PFSK-1 (cell line): ENCODE measurements around the gene NOTUM.

Source experiments
- FOXP2 ChIP-seq: optimal IDR thresholded peaks from 2 replicates; pipeline ENCODE3; 2011; ENCODE audit warnings: borderline replicate concordance, control low read depth, inconsistent platforms; ENCODE audit not compliant: insufficient read depth; ENCODE audit errors: extremely low read length, extremely low read depth
- POLR2AphosphoS5 ChIP-seq: IDR thresholded peaks from 2 replicates; pipeline ENCODE4 v1.6.1; 2012; ENCODE audit warnings: low read depth, mild to moderate bottlenecking, control low read depth, low read length, moderate library complexity
- SIN3A ChIP-seq: IDR thresholded peaks from 2 replicates; pipeline ENCODE4 v1.6.1; 2012; ENCODE audit warnings: mild to moderate bottlenecking, low read length, moderate library complexity, borderline replicate concordance; ENCODE audit not compliant: insufficient read depth
- TAF1 ChIP-seq: IDR thresholded peaks from 2 replicates; pipeline ENCODE4 v1.6.1; 2012; ENCODE audit warnings: low read length, control low read depth, borderline replicate concordance; ENCODE audit not compliant: insufficient read depth
- TF ChIP-seq, protein P1 (sequence below), 2 experiments: IDR thresholded peaks; 2 replicates each; pipeline versions ENCODE4 v1.6.1 to v1.8.0; 2011 to 2012; ENCODE audit warnings: low read depth in 2 of 2, low read length in 2 of 2, control low read depth in 1 of 2, inconsistent platforms in 1 of 2, mild to moderate bottlenecking in 1 of 2, moderate library complexity in 1 of 2; ENCODE audit not compliant: insufficient read depth in 1 of 2

DNA sequence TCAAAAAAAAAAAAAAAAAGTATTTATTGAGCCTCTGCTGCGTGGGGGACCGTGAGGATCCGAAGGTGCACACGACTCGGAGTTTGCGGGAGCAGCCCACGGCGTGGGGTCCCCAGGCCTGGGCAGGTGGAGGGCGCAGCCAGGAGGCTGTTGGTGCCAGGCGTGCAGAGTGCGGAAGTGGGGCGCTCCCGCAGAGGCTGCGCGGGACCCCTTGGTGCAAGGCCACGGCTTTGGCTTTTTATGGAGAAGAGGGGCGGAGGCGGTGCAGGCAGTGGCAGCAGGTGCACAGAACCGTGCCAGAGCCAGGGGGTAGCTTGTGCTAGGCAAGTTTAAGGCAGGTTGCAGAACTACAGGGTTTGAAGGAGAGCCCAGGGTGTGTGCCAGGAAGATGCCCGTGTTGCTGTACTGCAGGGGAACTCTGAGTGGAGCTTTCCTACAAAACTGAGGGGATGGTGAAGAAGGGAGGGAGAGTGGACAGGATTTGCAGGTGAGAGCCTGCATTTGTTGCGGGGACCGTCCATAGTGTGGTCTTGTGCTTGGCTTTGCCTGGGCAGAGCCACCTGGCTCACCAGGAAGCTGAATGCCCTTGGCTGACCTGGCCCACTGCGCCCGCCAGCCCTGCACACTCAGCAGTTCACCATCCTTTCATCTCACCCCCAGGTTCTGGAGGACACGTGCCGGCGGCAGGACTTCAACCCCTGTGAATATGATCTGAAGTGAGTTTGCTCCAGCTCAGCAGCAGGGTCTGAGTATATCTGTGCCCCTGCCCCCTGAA lies 17.7 kb upstream of the NOTUM start:
- TF ChIP-seq SIN3A (no peak), POLR2AphosphoS5 (no peak), TAF1 (no peak), FOXP2 (no peak)
- TF ChIP-seq, protein P1, sequence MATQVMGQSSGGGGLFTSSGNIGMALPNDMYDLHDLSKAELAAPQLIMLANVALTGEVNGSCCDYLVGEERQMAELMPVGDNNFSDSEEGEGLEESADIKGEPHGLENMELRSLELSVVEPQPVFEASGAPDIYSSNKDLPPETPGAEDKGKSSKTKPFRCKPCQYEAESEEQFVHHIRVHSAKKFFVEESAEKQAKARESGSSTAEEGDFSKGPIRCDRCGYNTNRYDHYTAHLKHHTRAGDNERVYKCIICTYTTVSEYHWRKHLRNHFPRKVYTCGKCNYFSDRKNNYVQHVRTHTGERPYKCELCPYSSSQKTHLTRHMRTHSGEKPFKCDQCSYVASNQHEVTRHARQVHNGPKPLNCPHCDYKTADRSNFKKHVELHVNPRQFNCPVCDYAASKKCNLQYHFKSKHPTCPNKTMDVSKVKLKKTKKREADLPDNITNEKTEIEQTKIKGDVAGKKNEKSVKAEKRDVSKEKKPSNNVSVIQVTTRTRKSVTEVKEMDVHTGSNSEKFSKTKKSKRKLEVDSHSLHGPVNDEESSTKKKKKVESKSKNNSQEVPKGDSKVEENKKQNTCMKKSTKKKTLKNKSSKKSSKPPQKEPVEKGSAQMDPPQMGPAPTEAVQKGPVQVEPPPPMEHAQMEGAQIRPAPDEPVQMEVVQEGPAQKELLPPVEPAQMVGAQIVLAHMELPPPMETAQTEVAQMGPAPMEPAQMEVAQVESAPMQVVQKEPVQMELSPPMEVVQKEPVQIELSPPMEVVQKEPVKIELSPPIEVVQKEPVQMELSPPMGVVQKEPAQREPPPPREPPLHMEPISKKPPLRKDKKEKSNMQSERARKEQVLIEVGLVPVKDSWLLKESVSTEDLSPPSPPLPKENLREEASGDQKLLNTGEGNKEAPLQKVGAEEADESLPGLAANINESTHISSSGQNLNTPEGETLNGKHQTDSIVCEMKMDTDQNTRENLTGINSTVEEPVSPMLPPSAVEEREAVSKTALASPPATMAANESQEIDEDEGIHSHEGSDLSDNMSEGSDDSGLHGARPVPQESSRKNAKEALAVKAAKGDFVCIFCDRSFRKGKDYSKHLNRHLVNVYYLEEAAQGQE (IDR thresholded peaks at IDR 0.05; ENCODE audit: insufficient read depth in 1 of 2, low read depth in 2 of 2, low read length in 2 of 2) = no peak
